Stomach (tissue), 4 donors: ENCODE data around the gene SUSD4.

ENCODE experiments used
- CTCF ChIP-seq, 7 experiments: fragments of 450-650 bp in 4 of 7; fragments of 200-600 bp in 3 of 7; sonication (generic) in 3 of 7; IDR thresholded peaks; one replicate each; pipeline ENCODE4 v1.5.1; 2016 to 2019; ENCODE audit warnings: antibody characterized with exemption in 7 of 7, control low read depth in 2 of 7, mild to moderate bottlenecking in 1 of 7
- EP300 ChIP-seq: sonication (generic); formaldehyde crosslinking; IDR thresholded peaks from one replicate; pipeline ENCODE4 v1.6.1; 2017; ENCODE audit warnings: antibody characterized with exemption
- POLR2A ChIP-seq, 4 donors: fragments of 450-650 bp; IDR thresholded peaks; one replicate each; pipeline ENCODE4 v1.6.1; 2016; ENCODE audit warnings: antibody characterized with exemption in 4 of 4, control low read depth in 2 of 4, mild to moderate bottlenecking in 1 of 4, moderate library complexity in 1 of 4
- POLR2AphosphoS5 ChIP-seq, 3 donors: sonication (generic); formaldehyde crosslinking; IDR thresholded peaks; one replicate each; pipeline ENCODE4 v1.6.1; 2016; ENCODE audit warnings: antibody characterized with exemption in 3 of 3

GRCh38 chr1:223350361-223350908 lies 13.5 kb downstream of the SUSD4 start:
- TF ChIP-seq CTCF (IDR thresholded peaks at IDR 0.05) (no peak), POLR2AphosphoS5 (IDR thresholded peaks at IDR 0.05) (peak in 1 of 3 donors; percentile 61), POLR2A (IDR thresholded peaks at IDR 0.05) (no peak), EP300 (no peak)
